ENCODE data around the gene PNPLA5.

The PNPLA5 gene

DNA sequence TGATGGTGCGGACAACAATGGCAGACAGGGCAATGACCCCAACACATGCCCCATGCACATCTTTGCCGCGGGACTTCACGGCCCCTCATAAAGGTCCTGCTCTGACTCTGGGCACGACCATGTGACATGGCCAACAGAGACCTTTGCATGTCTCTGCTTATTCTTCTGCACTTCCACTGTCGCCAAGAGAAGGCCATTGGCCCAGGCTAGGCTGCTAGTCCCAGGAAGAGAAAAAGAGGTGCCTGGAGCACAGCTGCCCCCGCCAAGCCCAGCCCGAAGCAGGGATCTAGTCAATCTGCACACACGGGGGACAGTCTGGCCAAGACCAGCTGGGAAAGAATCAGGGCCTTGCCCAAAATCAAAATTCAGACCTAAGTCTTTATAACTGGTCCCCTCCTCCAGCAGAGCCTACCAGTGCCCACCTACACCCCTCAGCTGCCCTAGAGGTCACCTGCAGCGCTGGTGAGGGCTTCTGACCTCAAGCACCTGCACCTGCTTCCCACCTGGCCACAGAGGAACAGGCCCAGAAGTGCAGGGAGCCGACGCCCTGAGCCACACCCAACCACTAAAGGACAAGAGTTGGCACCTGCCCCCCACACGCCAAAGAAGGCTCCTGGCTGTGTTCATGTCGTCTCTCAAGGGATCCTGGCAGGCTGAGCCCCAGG lies 37.6 kb downstream of the PNPLA5 start:
- Histone ChIP-seq H3K4me3 (ENCODE audit: low read depth, low read length) (no peak overlapping the region), H3K27ac (ENCODE audit: low read depth, low read length) (no peak overlapping the region), H3K4me1 (ENCODE audit: control insufficient read depth, insufficient read depth, low read length, unreplicated experiment) (no peaks in the 10 kb centered on the region), H3K36me3 (ENCODE audit: insufficient read depth, low read length) (no peaks in the 10 kb centered on the region), H2AFZ (ENCODE audit: low read length, unreplicated experiment) (no peak overlapping the region), H3K27me3 (ENCODE audit: insufficient read depth, low read length) (no peaks in the 10 kb centered on the region), H3K79me2 (ENCODE audit: control insufficient read depth, insufficient read depth, low read length, unreplicated experiment) (peaks cover 8% of the 10 kb centered on the region)

DNA sequence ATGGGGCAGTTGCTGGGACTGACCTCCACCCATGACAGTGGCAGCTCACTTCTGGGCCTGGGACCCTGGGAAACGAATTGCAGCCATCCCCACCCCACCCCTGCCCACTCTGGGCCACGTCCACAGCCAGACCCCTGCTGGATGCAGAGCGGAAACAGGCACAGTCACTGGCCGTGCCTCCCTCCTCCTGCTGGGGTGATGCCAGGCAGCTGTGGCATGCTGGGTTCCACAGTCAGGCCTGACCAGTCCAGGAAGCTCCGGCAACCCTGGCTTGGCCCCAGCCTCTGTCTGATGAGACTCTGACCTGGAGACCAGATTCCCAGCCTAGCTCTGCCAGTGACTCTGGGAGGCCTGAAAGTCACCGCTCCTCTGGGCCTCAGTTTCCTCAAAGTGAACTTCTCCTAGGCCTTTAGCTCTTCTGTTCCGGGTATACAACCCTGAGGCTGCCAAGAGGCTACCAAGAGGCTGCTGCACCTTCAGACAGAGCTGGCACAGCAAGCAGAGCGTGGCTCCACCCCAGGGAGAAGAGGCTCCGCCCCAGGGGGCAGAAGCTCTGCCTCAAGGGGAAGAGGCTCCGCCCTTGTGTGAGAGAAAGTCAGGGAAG lies 38.4 kb downstream of the PNPLA5 start:
- Histone ChIP-seq H3K79me2 (ENCODE audit: control insufficient read depth, insufficient read depth, low read length, unreplicated experiment) (peaks cover 2% of the 10 kb centered on the region), H3K36me3 (ENCODE audit: insufficient read depth, low read length) (no peaks in the 10 kb centered on the region), H3K4me3 (ENCODE audit: low read depth, low read length) (no peak overlapping the region), H3K4me1 (ENCODE audit: control insufficient read depth, insufficient read depth, low read length, unreplicated experiment) (no peaks in the 10 kb centered on the region), H3K27me3 (ENCODE audit: insufficient read depth, low read length) (no peaks in the 10 kb centered on the region), H2AFZ (ENCODE audit: low read length, unreplicated experiment) (no peak overlapping the region), H3K27ac (ENCODE audit: low read depth, low read length) (no peak overlapping the region)

DNA sequence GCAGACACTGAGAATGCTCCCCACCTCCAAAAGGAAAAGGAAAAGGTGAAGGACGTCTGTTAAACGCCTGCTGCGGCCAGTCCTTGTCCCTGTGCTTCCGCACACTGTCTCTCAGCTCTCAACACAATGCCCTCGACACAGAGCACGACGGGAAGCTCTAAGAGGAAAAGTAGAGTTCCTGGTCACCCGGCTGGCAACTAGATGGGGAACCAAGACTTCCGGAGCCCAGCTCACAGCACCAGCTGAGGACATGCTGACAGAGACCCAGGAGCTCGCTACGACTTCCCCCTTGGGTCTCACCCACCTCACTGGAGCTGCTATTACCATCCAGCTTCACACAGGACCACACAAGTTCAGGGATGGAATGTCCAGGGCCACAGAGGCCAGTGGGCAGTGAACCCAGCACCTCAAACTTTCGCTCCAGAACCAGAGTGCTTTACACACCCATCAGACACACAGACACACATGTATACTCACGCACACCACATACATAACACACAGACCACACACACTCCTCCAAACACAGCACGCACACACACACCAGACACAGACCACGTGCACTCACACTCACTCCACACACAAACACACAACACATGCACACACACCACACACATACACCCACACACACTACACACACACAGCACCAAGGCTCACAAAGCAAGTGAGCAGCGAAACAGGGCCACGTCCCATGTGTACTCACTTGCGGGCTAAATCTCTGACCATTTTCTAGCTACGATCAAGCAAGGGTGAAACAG lies 39.1 kb downstream of the PNPLA5 start:
- H3K36me3 ChIP-seq (ENCODE audit: insufficient read depth, low read length) = no peaks in the 10 kb centered on the region
- H3K27me3 ChIP-seq (ENCODE audit: insufficient read depth, low read length) = no peaks in the 10 kb centered on the region
- H2AFZ ChIP-seq (ENCODE audit: low read length, unreplicated experiment) = no peak overlapping the region
- H3K27ac ChIP-seq (ENCODE audit: low read depth, low read length) = no peak overlapping the region
- peaks cover 2% of the 10 kb centered on the region for H3K79me2 ChIP-seq (ENCODE audit: control insufficient read depth, insufficient read depth, low read length, unreplicated experiment)
- no peak overlapping the region for H3K4me3 ChIP-seq (ENCODE audit: low read depth, low read length)
- no peaks in the 10 kb centered on the region for H3K4me1 ChIP-seq (ENCODE audit: control insufficient read depth, insufficient read depth, low read length, unreplicated experiment)

DNA sequence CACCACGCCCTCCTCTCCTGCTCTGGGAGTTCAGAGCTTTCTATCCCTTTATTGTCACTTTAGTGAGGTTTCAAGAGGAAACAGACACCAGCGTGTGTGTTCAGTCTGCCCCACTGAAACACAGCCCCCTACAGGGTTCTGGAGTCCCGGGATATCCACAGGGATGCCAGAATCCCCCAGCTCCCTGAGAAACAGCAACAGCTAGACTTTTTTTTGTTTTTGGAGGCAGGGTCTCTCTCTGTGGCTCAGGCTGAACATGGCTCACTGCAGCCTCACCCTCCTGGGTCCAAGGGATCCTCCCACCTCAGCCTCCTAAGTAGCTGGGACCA lies 39.9 kb downstream of the PNPLA5 start:
- Histone ChIP-seq H2AFZ (ENCODE audit: low read length, unreplicated experiment) (no peak overlapping the region), H3K4me1 (ENCODE audit: control insufficient read depth, insufficient read depth, low read length, unreplicated experiment) (no peaks in the 10 kb centered on the region), H3K36me3 (ENCODE audit: insufficient read depth, low read length) (no peaks in the 10 kb centered on the region), H3K79me2 (ENCODE audit: control insufficient read depth, insufficient read depth, low read length, unreplicated experiment) (peaks cover 2% of the 10 kb centered on the region), H3K27ac (ENCODE audit: low read depth, low read length) (no peak overlapping the region), H3K4me3 (ENCODE audit: low read depth, low read length) (no peak overlapping the region), H3K27me3 (ENCODE audit: insufficient read depth, low read length) (no peaks in the 10 kb centered on the region)

DNA sequence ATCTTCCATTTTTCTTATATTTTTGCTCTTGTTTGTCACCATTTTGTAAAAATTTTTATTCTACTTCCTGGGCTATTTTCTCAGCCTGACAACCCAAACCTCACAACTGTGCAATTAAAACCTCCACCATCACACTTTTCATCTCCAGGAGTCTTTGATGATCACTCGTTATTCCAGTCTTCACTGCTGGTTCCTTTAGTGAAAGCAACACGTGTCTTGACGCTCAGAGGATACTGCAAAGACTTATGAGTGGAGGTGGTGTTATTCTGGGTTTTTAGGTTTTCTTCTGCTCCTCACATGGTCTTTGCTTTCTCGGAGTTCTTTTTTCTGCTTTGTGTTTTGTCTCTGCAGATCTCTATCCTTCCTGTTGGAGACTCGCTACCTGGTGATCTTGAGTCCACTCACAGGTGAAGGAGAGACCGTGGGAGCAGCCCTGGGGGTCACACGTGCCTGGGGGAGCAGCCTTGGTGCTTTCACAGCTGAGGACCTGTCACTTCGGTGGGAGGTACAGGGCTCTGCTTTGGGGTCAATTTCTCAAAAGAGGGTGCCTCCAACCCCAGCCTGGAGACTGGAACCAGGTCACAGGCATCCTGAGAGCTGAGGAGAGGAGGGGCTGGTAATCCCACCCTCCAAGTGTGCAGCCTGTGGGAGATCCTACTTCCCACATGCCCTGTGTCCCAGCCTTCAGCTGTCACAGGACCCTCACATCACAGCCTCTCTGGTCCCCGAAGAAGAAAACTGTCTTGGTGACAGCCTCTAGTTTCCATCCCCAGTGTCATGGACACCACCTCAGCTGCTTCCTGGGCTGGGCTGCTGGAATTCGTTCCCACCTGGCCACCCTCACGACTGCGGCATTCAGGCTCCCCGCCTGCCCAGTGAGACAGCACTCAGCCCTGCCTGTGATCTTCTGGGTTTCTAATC lies 40.5 kb downstream of the PNPLA5 start:
- Histone ChIP-seq H3K4me3 (ENCODE audit: low read depth, low read length) (no peak overlapping the region), H3K27ac (ENCODE audit: low read depth, low read length) (no peak overlapping the region), H3K79me2 (ENCODE audit: control insufficient read depth, insufficient read depth, low read length, unreplicated experiment) (peaks cover 2% of the 10 kb centered on the region), H3K4me1 (ENCODE audit: control insufficient read depth, insufficient read depth, low read length, unreplicated experiment) (no peaks in the 10 kb centered on the region), H2AFZ (ENCODE audit: low read length, unreplicated experiment) (no peak overlapping the region), H3K36me3 (ENCODE audit: insufficient read depth, low read length) (no peaks in the 10 kb centered on the region), H3K27me3 (ENCODE audit: insufficient read depth, low read length) (no peaks in the 10 kb centered on the region)

DNA sequence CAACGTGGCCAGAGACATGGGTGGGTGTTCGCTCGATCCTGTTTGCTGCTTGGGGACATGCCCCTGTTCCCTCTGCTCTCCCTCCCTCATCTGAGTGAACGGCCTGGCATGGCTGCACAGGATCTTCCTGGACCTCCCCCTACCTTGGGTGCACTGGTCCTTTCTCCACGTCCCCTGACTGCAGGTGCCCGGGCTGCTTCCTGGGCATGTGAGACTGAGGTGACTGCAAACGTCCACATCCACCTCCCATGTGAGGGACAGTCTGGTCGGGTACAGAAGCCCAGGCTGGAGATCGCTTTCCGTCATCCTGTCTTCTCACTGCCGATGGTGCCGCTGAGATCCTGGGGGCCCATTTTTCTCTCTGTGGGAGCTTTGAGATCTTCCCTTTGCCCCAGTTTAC lies 41.3 kb downstream of the PNPLA5 start:
- no peaks in the 10 kb centered on the region for H3K36me3 ChIP-seq (ENCODE audit: insufficient read depth, low read length)
- H3K27me3 ChIP-seq (ENCODE audit: insufficient read depth, low read length) = no peaks in the 10 kb centered on the region
- no peak overlapping the region for H2AFZ ChIP-seq (ENCODE audit: low read length, unreplicated experiment)
- H3K4me3 ChIP-seq (ENCODE audit: low read depth, low read length) = no peak overlapping the region
- no peak overlapping the region for H3K27ac ChIP-seq (ENCODE audit: low read depth, low read length)
- no peaks in the 10 kb centered on the region for H3K4me1 ChIP-seq (ENCODE audit: control insufficient read depth, insufficient read depth, low read length, unreplicated experiment)
- peaks cover under 1% of the 10 kb centered on the region for H3K79me2 ChIP-seq (ENCODE audit: control insufficient read depth, insufficient read depth, low read length, unreplicated experiment)

DNA sequence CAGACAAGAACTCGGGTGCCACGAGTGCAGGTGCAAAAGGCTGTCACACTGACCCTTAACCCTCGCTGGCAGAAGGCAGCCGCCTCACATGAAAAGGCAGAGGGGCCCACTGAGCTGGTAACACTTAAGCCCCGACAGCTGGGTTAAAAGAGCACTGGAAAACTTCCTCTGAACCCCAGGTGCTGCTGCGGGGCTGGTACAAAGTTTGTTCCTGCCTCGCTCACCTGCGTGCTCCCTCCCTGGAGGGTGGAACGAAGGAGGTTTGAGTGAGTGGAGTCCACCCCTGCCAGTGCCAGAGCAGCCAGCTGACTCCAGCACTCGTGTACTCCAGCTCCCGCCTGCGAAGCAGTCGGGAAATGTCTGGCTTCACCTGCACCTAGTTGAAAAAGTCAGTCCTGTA lies 42.1 kb downstream of the PNPLA5 start:
- Histone ChIP-seq H3K27ac (ENCODE audit: low read depth, low read length) (no peak overlapping the region), H3K36me3 (ENCODE audit: insufficient read depth, low read length) (no peaks in the 10 kb centered on the region), H3K27me3 (ENCODE audit: insufficient read depth, low read length) (no peaks in the 10 kb centered on the region), H3K4me3 (ENCODE audit: low read depth, low read length) (no peak overlapping the region), H3K79me2 (ENCODE audit: control insufficient read depth, insufficient read depth, low read length, unreplicated experiment) (no peaks in the 10 kb centered on the region), H3K4me1 (ENCODE audit: control insufficient read depth, insufficient read depth, low read length, unreplicated experiment) (no peaks in the 10 kb centered on the region), H2AFZ (ENCODE audit: low read length, unreplicated experiment) (no peak overlapping the region)

DNA sequence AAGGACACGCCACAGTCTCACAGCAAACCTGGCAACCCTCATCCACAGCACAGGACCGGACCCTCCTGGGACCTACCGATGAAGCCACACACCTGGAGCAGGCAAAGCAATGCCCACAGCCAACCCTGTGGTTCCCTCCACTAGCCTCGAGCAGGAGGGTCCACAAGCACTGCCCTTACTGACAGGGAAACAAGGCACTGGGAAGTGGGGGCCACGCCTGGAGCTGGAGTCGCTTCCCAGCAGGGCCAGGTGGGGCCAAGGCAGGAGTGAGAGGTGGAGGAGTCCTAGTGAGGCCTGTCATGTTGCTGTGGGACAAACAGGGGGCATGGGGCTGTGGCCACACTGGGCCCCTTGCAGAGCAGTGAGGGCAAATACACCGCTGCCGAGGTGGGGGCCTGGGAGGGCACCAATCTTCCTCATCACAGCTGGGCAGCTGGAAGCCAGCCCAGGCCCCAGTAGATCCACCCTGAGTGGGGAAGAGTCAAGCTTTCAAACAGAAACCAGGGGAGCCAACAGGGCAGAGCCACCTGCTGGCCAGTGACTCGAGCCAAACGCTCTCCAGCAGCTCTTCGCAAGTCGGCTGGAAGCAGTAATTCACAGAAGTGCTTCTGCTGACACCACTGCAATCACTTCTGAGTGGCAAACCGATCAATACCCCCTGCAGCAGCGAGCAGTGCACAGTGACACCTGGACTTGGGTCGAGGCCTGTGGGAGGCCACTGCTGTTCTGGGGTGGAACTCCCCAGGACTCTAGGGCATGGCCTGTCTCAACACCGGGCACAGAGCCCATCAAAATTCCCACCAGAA lies 43.2 kb downstream of the PNPLA5 start:
- Histone ChIP-seq H3K79me2 (ENCODE audit: control insufficient read depth, insufficient read depth, low read length, unreplicated experiment) (no peaks in the 10 kb centered on the region), H3K27ac (ENCODE audit: low read depth, low read length) (no peak overlapping the region), H2AFZ (ENCODE audit: low read length, unreplicated experiment) (no peak overlapping the region), H3K27me3 (ENCODE audit: insufficient read depth, low read length) (no peaks in the 10 kb centered on the region), H3K4me1 (ENCODE audit: control insufficient read depth, insufficient read depth, low read length, unreplicated experiment) (no peaks in the 10 kb centered on the region), H3K36me3 (ENCODE audit: insufficient read depth, low read length) (no peaks in the 10 kb centered on the region), H3K4me3 (ENCODE audit: low read depth, low read length) (no peak overlapping the region)

DNA sequence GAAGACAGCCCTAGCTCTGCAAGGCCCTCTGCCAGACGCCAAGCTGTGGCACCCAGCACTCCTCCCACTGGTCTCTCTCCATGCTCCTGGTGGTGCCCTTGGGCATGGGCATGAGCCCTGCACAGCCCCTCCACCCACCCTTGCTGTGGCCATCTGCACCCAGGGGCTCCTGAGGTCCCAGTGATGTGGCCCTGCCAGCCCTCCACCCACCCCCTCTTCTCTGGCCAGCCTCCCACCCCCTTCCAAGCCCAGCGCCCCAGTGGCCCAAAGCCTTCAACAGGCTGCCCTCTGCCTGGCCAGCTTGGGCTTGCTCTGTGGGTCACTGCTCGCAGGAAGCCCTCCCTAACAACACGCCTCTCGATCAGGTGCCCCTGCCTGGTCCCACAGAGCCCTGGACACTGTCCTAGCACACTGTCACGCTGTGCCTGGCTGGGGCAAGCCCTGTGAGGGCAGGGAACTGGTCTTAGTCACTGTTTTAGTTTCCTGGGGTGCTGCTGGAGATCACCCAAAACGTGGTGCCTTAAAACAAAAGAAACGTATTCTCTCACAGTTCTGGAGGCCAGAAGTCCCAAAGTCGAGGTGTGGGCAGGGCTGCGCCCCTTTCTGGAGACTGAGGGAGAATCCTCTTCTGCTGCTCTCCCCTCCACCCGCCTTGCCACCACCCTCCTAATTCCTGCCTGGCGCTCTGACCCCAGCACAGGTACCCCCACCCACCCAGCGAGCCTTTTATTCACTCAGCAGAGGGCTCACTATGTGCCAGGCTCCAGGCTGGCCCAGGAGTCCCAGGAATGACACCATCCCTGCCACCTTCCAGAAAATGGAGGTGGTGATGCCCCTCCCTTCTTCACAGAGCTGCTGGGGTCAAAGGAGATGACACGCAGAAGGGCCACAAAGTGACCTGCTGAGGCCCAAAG lies 44.2 kb downstream of the PNPLA5 start:
- Histone ChIP-seq H3K4me1 (ENCODE audit: control insufficient read depth, insufficient read depth, low read length, unreplicated experiment) (no peaks in the 10 kb centered on the region), H3K4me3 (ENCODE audit: low read depth, low read length) (no peak overlapping the region), H3K36me3 (ENCODE audit: insufficient read depth, low read length) (no peaks in the 10 kb centered on the region), H3K27me3 (ENCODE audit: insufficient read depth, low read length) (no peaks in the 10 kb centered on the region), H3K79me2 (ENCODE audit: control insufficient read depth, insufficient read depth, low read length, unreplicated experiment) (no peaks in the 10 kb centered on the region), H2AFZ (ENCODE audit: low read length, unreplicated experiment) (no peak overlapping the region), H3K27ac (ENCODE audit: low read depth, low read length) (no peak overlapping the region)

Data from ACC112 (cell line).